ENCODE data around the gene MAP3K9.

DNA sequence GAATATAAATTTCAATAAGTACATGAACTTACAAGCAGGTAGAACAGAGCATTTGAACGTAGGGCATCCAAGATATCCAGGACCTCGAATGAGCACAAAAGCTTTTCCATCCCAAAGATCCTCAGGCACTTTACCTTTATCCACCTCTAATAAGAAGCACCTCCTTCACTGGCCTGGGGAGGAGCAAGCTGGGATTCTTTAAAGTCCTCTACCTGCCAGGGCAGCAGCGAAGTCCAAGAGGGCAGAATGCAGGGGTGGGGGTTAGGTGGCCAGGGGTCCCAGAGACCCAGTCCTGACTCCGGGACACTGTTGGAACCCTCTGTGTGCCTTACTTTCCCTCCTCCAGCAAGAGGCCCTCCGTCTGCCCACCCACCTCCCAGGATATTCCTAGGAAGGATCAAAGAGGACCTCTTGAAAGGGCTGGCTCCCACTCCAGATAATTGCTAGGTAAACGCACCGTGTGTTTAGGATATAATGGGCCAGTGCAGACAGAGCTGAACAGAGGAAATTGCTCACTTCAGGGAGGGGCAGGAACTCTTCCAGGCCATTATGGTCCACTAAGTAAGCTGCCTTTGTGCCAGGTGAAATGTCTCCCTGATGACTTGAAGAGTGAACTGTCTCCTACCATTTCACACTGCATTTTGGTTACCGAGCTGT lies 99.5 kb downstream of the MAP3K9 start:
- TF ChIP-seq RAD21 (conservative IDR thresholded peaks at IDR 0.05) = no peak
- TF ChIP-seq, protein P1, sequence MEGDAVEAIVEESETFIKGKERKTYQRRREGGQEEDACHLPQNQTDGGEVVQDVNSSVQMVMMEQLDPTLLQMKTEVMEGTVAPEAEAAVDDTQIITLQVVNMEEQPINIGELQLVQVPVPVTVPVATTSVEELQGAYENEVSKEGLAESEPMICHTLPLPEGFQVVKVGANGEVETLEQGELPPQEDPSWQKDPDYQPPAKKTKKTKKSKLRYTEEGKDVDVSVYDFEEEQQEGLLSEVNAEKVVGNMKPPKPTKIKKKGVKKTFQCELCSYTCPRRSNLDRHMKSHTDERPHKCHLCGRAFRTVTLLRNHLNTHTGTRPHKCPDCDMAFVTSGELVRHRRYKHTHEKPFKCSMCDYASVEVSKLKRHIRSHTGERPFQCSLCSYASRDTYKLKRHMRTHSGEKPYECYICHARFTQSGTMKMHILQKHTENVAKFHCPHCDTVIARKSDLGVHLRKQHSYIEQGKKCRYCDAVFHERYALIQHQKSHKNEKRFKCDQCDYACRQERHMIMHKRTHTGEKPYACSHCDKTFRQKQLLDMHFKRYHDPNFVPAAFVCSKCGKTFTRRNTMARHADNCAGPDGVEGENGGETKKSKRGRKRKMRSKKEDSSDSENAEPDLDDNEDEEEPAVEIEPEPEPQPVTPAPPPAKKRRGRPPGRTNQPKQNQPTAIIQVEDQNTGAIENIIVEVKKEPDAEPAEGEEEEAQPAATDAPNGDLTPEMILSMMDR (IDR thresholded peaks at IDR 0.05; ENCODE audit: poor library complexity, severe bottlenecking) = no peak
- TF ChIP-seq POLR2AphosphoS5 (IDR thresholded peaks at IDR 0.05) = peak; percentile 79
- no peak for TF ChIP-seq TAF1 (IDR thresholded peaks at IDR 0.05; ENCODE audit: low read depth)
- no peak for TF ChIP-seq SMC3 (conservative IDR thresholded peaks at IDR 0.05; ENCODE audit: poor library complexity)
- TF ChIP-seq, protein P2, sequence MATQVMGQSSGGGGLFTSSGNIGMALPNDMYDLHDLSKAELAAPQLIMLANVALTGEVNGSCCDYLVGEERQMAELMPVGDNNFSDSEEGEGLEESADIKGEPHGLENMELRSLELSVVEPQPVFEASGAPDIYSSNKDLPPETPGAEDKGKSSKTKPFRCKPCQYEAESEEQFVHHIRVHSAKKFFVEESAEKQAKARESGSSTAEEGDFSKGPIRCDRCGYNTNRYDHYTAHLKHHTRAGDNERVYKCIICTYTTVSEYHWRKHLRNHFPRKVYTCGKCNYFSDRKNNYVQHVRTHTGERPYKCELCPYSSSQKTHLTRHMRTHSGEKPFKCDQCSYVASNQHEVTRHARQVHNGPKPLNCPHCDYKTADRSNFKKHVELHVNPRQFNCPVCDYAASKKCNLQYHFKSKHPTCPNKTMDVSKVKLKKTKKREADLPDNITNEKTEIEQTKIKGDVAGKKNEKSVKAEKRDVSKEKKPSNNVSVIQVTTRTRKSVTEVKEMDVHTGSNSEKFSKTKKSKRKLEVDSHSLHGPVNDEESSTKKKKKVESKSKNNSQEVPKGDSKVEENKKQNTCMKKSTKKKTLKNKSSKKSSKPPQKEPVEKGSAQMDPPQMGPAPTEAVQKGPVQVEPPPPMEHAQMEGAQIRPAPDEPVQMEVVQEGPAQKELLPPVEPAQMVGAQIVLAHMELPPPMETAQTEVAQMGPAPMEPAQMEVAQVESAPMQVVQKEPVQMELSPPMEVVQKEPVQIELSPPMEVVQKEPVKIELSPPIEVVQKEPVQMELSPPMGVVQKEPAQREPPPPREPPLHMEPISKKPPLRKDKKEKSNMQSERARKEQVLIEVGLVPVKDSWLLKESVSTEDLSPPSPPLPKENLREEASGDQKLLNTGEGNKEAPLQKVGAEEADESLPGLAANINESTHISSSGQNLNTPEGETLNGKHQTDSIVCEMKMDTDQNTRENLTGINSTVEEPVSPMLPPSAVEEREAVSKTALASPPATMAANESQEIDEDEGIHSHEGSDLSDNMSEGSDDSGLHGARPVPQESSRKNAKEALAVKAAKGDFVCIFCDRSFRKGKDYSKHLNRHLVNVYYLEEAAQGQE (IDR thresholded peaks at IDR 0.05; ENCODE audit: borderline replicate concordance) = peak; percentile 92
- TF ChIP-seq EZH2 (IDR thresholded peaks at IDR 0.05; ENCODE audit: borderline replicate concordance, insufficient read depth, low read length, poor library complexity, severe bottlenecking) = no peak

All from neural cell (in vitro differentiated cells).